Measurements from ENCODE around the gene XAGE3.
"Not testable (repeated sequence)": the region's sequence is repeated elsewhere in the genome, so short reads cannot be mapped to it uniquely, and the experiment has no call there.

Gene XAGE3

GRCh38 chrX:52874661-52875060, 6.8 kb upstream of the XAGE3 start:
- no peak overlapping the region for H3K4me3 ChIP-seq (ENCODE audit: low read depth, low read length)
- TF ChIP-seq CTCF (IDR thresholded peaks at IDR 0.05; ENCODE audit: low read depth, low read length, missing control alignments) = no peak
- DNase-seq (ENCODE audit: low read depth) = no peak

DNA sequence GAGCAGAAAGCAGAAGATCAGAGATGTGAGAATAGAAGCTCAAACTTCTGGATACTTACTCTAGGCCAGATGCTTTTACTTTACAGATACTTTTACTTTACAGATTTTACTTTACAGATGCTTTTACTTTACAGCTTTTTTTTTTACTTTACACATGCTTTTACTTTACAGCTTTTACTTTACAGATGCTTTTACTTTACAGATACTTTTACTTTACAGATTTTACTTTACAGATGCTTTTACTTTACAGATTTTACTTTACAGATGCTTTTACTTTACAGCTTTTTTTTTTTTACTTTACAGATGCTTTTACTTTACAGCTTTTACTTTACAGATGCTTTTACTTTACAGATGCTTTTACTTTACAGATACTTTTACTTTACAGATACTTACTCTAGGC, 5.9 kb upstream of the XAGE3 start:
- not testable (repeated sequence) for DNase-seq (ENCODE audit: low read depth); H3K4me3 ChIP-seq (ENCODE audit: low read depth, low read length)

- H3K4me3 ChIP-seq (ENCODE audit: low read depth, low read length) = no peak overlapping the region
- no peak for DNase-seq (ENCODE audit: low read depth)
- TF ChIP-seq CTCF (IDR thresholded peaks at IDR 0.05; ENCODE audit: low read depth, low read length, missing control alignments) = no peak
Measured at GRCh38 chrX:52870046-52870445, 2.2 kb upstream of the XAGE3 start.

DNA sequence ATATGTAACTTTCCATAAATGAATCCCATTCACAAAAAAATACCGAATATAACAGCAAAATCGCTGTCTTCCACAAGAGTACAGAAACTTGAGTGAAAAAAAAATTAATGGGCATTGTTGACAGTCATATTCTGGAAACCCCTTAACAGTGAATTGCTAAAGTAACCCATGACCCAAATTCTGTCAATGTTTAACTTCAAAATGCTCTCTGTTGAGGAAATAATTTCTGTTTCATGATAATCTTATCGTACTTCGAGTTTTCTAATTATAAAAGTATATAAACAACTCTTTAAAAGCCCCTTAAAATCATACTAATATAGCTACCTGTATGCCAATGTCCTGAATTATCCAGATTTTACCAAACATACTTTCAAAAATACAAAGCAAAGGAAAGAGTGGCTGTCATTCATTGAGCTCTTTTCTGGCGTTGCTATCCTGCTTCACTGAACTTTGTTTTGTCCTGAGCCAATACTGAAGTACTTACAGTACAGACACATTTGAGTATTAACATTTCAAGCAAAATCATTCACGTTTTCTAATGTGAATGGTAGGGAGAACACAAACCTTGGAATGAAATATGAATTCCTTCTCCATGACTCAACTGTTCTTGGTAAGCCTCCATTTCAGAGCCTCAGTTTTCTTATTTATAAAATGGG, 2.4 kb downstream of the XAGE3 start:
- no peak for DNase-seq (ENCODE audit: low read depth)
- no peak overlapping the region for H3K4me3 ChIP-seq (ENCODE audit: low read depth, low read length)
- no peak for TF ChIP-seq CTCF (IDR thresholded peaks at IDR 0.05; ENCODE audit: low read depth, low read length, missing control alignments)

DNA sequence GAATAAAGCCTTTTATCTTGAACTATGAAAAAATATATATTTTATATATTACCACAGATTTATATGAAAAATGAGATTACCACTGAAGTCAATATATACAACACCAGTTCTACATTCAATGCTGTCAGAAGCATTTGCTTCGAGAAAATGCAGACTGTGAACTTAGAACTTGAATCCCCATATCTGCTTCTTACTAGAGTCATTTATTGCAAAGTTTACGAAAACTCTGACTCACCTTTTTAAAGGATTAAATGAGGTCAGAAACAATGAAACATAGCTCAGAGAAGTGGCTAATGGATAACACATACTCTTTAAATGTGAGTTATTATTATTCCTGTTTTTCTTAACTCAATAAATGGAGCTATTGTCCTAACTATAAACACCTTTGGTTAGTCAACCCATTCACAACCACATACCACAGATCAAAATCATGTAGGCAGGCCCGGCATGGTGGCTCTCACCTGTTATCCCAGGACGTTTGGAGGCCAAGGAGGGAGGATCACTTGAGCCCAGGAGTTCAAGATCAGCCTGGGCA, 10.8 kb downstream of the XAGE3 start:
- not testable (repeated sequence) for DNase-seq (ENCODE audit: low read depth); H3K4me3 ChIP-seq (ENCODE audit: low read depth, low read length)

- no peak for DNase-seq (ENCODE audit: low read depth)
- no peak for TF ChIP-seq CTCF (IDR thresholded peaks at IDR 0.05; ENCODE audit: low read depth, low read length, missing control alignments)
- H3K4me3 ChIP-seq (ENCODE audit: low read depth, low read length) = no peak overlapping the region
Measured at GRCh38 chrX:52852110-52852860, 15.6 kb downstream of the XAGE3 start.

DNA sequence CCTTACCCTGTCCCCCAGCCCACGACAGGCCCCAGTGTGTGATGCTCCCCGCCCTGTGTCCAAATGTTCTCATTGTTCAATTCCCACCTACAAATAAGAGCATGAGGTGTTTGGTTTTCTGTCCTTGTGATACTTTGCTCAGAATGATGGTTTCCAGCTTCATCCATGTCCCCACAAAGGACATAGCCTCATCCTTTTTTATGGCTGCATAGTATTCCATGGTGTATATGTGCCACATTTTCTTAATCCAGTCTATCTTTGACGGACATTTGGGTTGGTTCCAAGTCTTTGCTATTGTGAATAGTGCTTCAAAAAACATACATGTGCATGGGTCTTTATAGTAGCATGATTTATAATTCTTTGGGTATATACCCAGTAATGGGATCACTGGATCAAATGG, 24.3 kb downstream of the XAGE3 start:
- not testable (repeated sequence) for H3K4me3 ChIP-seq (ENCODE audit: low read depth, low read length); DNase-seq (ENCODE audit: low read depth)

DNA sequence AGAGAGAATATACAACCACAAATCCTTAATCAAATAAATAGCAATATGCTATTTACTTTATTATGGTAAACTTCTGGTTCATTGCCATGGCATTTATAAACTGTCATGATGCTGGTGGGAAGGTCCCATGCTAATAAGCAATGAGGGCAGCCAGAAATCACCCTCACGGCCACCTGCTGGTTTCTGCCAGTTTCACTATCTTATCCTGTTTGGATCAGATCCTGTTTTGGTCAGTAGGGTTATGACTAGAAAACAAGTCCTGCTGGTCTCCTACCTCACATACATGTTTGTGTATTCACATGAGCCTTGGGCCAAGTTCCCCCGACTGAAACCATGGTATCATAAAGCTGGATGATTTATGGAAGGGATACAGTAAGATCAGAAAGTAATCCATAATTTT, 28.7 kb downstream of the XAGE3 start:
- no peak for TF ChIP-seq CTCF (IDR thresholded peaks at IDR 0.05; ENCODE audit: low read depth, low read length, missing control alignments)
- no peak for DNase-seq (ENCODE audit: low read depth)
- H3K4me3 ChIP-seq (ENCODE audit: low read depth, low read length) = no peak overlapping the region
